Endothelial cell of umbilical vein (primary cell): ENCODE data around the gene BGN. TPM values are rescaled to one million over a fixed set of nuclear protein-coding genes. Genes with fewer than 3 reads are reported as not detected.

Experiments
- BruUV-seq: library from RNA; stranded (reverse); fragments of 400-500 nt; replicated peaks from 2 replicates; lab custom pipeline; 2021; lab: Mats Ljungman, UMichigan
- CTCF ChIA-PET: fragments of 300-600, 350-600 bp; sonication (Branson Sonifier 250); formaldehyde crosslinking; loops from one replicate; lab custom pipeline; 2021; ENCODE audit warnings: antibody characterized with exemption, inconsistent platforms; lab: Charles Lee
- POLR2A ChIA-PET: fragments of 300-600, 350-600 bp; sonication (Branson Sonifier 250); formaldehyde crosslinking; loops from one replicate; lab custom pipeline; 2021; ENCODE audit warnings: antibody characterized with exemption, inconsistent platforms; lab: Charles Lee
- DNase-seq: peaks from one replicate; pipeline ENCODE4 v3.0.0-alpha.2; 2011; ENCODE audit warnings: low read depth, low spot score
- FAIRE-seq: peaks from 2 replicates; lab custom pipeline; 2011; peaks lifted over from hg19 to GRCh38; lab: Jason Lieb, UNC
- H2AFZ ChIP-seq: 2 replicates; pipeline ENCODE4 v1.6.0; 2012; ENCODE audit warnings: low read depth, low read length, control low read depth, inconsistent platforms
- H3K27ac ChIP-seq: 2 replicates; pipeline ENCODE4 v1.5.1; 2011; ENCODE audit warnings: low read depth, mild to moderate bottlenecking, control low read depth, low read length, moderate library complexity; ENCODE audit not compliant: insufficient read depth
- H3K27me3 ChIP-seq, 2 experiments: 2 replicates each; pipeline versions ENCODE4 v1.6.0 to v1.6.1; 2011; ENCODE audit warnings: low read length in 2 of 2, mixed read lengths in 1 of 2; ENCODE audit not compliant: control insufficient read depth in 2 of 2, insufficient read depth in 2 of 2
- H3K36me3 ChIP-seq, 2 experiments: 2 replicates in 1 of 2; 3 replicates in 1 of 2; pipeline ENCODE4 v1.5.1; 2011; ENCODE audit warnings: low read length in 2 of 2, mild to moderate bottlenecking in 1 of 2, moderate library complexity in 1 of 2; ENCODE audit not compliant: control insufficient read depth in 2 of 2, insufficient read depth in 2 of 2; ENCODE audit errors: extremely low read depth in 1 of 2
- H3K4me1 ChIP-seq: 3 replicates; pipeline ENCODE4 v1.5.1; 2011; ENCODE audit warnings: mild to moderate bottlenecking, low read length; ENCODE audit not compliant: control insufficient read depth, insufficient read depth; ENCODE audit errors: extremely low read depth
- H3K4me2 ChIP-seq: 2 replicates; pipeline ENCODE4 v1.6.1; 2011; ENCODE audit warnings: low read length, control low read depth, mixed read lengths; ENCODE audit not compliant: insufficient read depth
- H3K4me3 ChIP-seq, 3 experiments: fragments of 200-600 bp in 1 of 3; sonication (generic), shearing (Covaris generic) in 1 of 3; replicated peaks in 1 of 3; 2 replicates each; pipeline ENCODE4 v1.5.1; 2011 to 2016; ENCODE audit warnings: control low read depth in 3 of 3, low read length in 3 of 3, mild to moderate bottlenecking in 2 of 3, inconsistent platforms in 1 of 3, low read depth in 1 of 3, moderate library complexity in 1 of 3; ENCODE audit not compliant: insufficient read depth in 1 of 3
- H3K79me2 ChIP-seq: 2 replicates; pipeline ENCODE4 v1.6.0; 2012; ENCODE audit warnings: low read length, inconsistent platforms; ENCODE audit not compliant: control insufficient read depth, insufficient read depth
- H3K9ac ChIP-seq: replicated peaks from 2 replicates; pipeline ENCODE3; 2011; ENCODE audit warnings: low read length, control low read depth; ENCODE audit not compliant: insufficient read depth; ENCODE audit errors: extremely low read depth
- H3K9me1 ChIP-seq: replicated peaks from 3 replicates; pipeline ENCODE4 v1.6.0; 2011; ENCODE audit warnings: mild to moderate bottlenecking, low read length; ENCODE audit not compliant: control insufficient read depth, insufficient read depth; ENCODE audit errors: extremely low read depth
- H3K9me3 ChIP-seq: replicated peaks from 2 replicates; pipeline ENCODE4 v1.5.1; 2012; ENCODE audit warnings: low read length, inconsistent platforms; ENCODE audit not compliant: control insufficient read depth, insufficient read depth
- H4K20me1 ChIP-seq: replicated peaks from 2 replicates; pipeline ENCODE3; 2011; ENCODE audit warnings: mild to moderate bottlenecking, low read length; ENCODE audit not compliant: control insufficient read depth, insufficient read depth; ENCODE audit errors: extremely low read depth
- CTCF ChIP-seq, 2 donors: IDR thresholded peaks; 1 replicate in 1 of 2; 2 replicates in 1 of 2; pipeline ENCODE4 v1.5.1; 2011; ENCODE audit warnings: low read length in 2 of 2, mild to moderate bottlenecking in 2 of 2, moderate library complexity in 2 of 2, control low read depth in 1 of 2, inconsistent platforms in 1 of 2, low read depth in 1 of 2; ENCODE audit not compliant: insufficient read depth in 1 of 2; ENCODE audit errors: extremely low read depth in 1 of 2
- EZH2 ChIP-seq: IDR thresholded peaks from 2 replicates; pipeline ENCODE4 v1.6.1; 2012; ENCODE audit warnings: borderline replicate concordance, low read depth, mild to moderate bottlenecking, moderate library complexity, low read length, inconsistent platforms; ENCODE audit not compliant: severe bottlenecking
- FOS ChIP-seq: IDR thresholded peaks from 2 replicates; pipeline ENCODE4 v1.6.1; 2011; ENCODE audit warnings: mild to moderate bottlenecking, low read length, moderate library complexity, borderline replicate concordance; ENCODE audit not compliant: insufficient read depth
- GATA2 ChIP-seq: IDR thresholded peaks from 2 replicates; pipeline ENCODE4 v1.7.0; 2011; ENCODE audit warnings: low read depth, mild to moderate bottlenecking, moderate library complexity, mixed read lengths, low read length; ENCODE audit not compliant: insufficient read length, insufficient read depth
- MAX ChIP-seq: IDR thresholded peaks from 2 replicates; pipeline ENCODE4 v1.6.1; 2011; ENCODE audit not compliant: insufficient read depth, insufficient read length
- MYC ChIP-seq: IDR thresholded peaks from one replicate; pipeline ENCODE4 v1.6.1; 2011; ENCODE audit warnings: mild to moderate bottlenecking, low read depth, low read length
- POLR2A ChIP-seq: IDR thresholded peaks from 2 replicates; pipeline ENCODE4 v1.6.1; 2012; ENCODE audit warnings: low read depth, mild to moderate bottlenecking, control low read depth, low read length
- POLR2AphosphoS5 ChIP-seq: IDR thresholded peaks from 2 replicates; pipeline ENCODE4 v1.6.1; 2012; ENCODE audit warnings: low read depth, mild to moderate bottlenecking, control low read depth, low read length, moderate library complexity; ENCODE audit not compliant: insufficient read depth
- dilution Hi-C: fragments of 300-500 bp; cut with MboI; formaldehyde crosslinking; loops from one replicate; pipeline ENCODE4 v1.15.0; 2019; ENCODE audit warnings: low sequenced_read_pairs; ENCODE audit not compliant: extremely low pct_ligation_motif_present
- intact Hi-C: fragments of 100-400 bp; cut with micrococcal nuclease; formaldehyde crosslinking; loops from one replicate; pipeline ENCODE4 v1.10.0; 2022
- polyA plus RNA-seq, 4 experiments: library from polyadenylated mRNA; depleted of rRNA in 3 of 4; stranded (reverse) in 3 of 4; unstranded in 1 of 4; fragments of >200 nt; gene quantifications; 2 replicates each; pipeline versions ENCODE4 v1.2.1 to v1.2.3, GENCODE V29; 2011 to 2012; ENCODE audit warnings: missing spikeins in 1 of 4
- total RNA-seq: library from RNA; stranded (reverse); gene quantifications from 2 replicates; pipeline ENCODE4 v1.2.3, GENCODE V29; 2021

Gene BGN
- total and polyA plus RNA-seq, 2 donors (not counting 3 experiments of a cell fraction or from before 2014, with no cell fraction given): 479 to 879 TPM

GRCh38 chrX:153549231-153549630 lies 54.5 kb downstream of the BGN start:
- DNase-seq (no peak), FAIRE-seq (no peak)
- Histone ChIP-seq H3K4me2 (no peak overlapping the region), H3K9me3 (no peaks in the 10 kb centered on the region), H4K20me1 (no peaks in the 10 kb centered on the region), H3K79me2 (no peaks in the 10 kb centered on the region), H3K4me1 (no peaks in the 10 kb centered on the region), H3K36me3 (no peaks in the 10 kb centered on the region), H3K4me3 (no peak overlapping the region), H3K27me3 (no peaks in the 10 kb centered on the region), H3K27ac (no peak overlapping the region), H3K9ac (no peak overlapping the region), H2AFZ (no peak overlapping the region), H3K9me1 (no peaks in the 10 kb centered on the region)
- intact Hi-C loops (no loop called here), dilution Hi-C loops (no loop called here)
- no TSS peak for BruUV-seq
- TF ChIP-seq GATA2: no peak
- TF ChIP-seq POLR2A: no peak
- no peak for TF ChIP-seq CTCF (IDR thresholded peaks at IDR 0.05; ENCODE audit: extremely low read depth in 1 of 2, insufficient read depth in 1 of 2, low read depth in 1 of 2, low read length in 2 of 2)
- no peak for TF ChIP-seq POLR2AphosphoS5
- TF ChIP-seq MYC: no peak
- no peak for TF ChIP-seq MAX
- no peak for TF ChIP-seq EZH2
- no peak for TF ChIP-seq FOS
- ChIA-PET CTCF (interaction anchor here (2.3 to 9.1 kb wide), 2 partner anchors 10 to 119 kb away, joined by 5 to 89 read pairs; no protein-coding TSS in a partner anchor), POLR2A (no interaction called here)
